HepG2 (cell line): ENCODE measurements around the gene WNK2. TPM values are rescaled to one million over a fixed set of nuclear protein-coding genes. Genes with fewer than 3 reads are reported as not detected.

Experiments used
- ATAC-seq: fragments of 200-7000 bp; cut with Tn5 transposase; 3 replicates; pipeline ENCODE4 v1.9.1; 2020; ENCODE audit warnings: mild to moderate bottlenecking, moderate library complexity
- BruUV-seq: library from RNA; stranded (reverse); fragments of 400-500 nt; replicated peaks from 2 replicates; lab custom pipeline; 2021; lab: Mats Ljungman, UMichigan
- CTCF ChIA-PET: fragments of 300-600 bp; formaldehyde crosslinking; extraction: SDS; loops from one replicate; lab custom pipeline; 2021; ENCODE audit warnings: low total read pairs, inconsistent platforms, low intra/inter-chr PET ratio; lab: Yijun Ruan, JAX
- POLR2A ChIA-PET: fragments of 350-600 bp; sonication (Branson Sonifier 250); formaldehyde crosslinking; loops from one replicate; lab custom pipeline; 2020; ENCODE audit warnings: antibody characterized with exemption, inconsistent platforms; lab: Yijun Ruan, JAX
- DNase-seq: peaks from one replicate; pipeline ENCODE4 v3.0.0-alpha.2; 2015; ENCODE audit warnings: low spot score
- FAIRE-seq: peaks from 3 replicates; lab custom pipeline; 2011; peaks lifted over from hg19 to GRCh38; lab: Jason Lieb, UNC
- H2AFZ ChIP-seq: one replicate; pipeline ENCODE4 v1.6.1; 2011; ENCODE audit warnings: low read length, inconsistent platforms
- H3K27ac ChIP-seq: fragments of 300-600 bp; 3 replicates; pipeline ENCODE4 v1.8.0; 2011; ENCODE audit warnings: mixed run types, mild to moderate bottlenecking, mixed read lengths, low read length, inconsistent platforms; ENCODE audit not compliant: insufficient read depth; ENCODE audit errors: extremely low read length
- H3K27me3 ChIP-seq, 2 experiments: fragments of 200-600 bp in 1 of 2; 2 replicates in 1 of 2; 3 replicates in 1 of 2; pipeline versions ENCODE4 v1.6.0 to v1.8.0; 2011; ENCODE audit warnings: low read length in 2 of 2, mild to moderate bottlenecking in 2 of 2, moderate library complexity in 2 of 2, inconsistent platforms in 1 of 2; ENCODE audit not compliant: insufficient read depth in 2 of 2, control insufficient read depth in 1 of 2
- H3K36me3 ChIP-seq, 2 experiments: fragments of 200-600 bp in 1 of 2; replicated peaks in 1 of 2; 2 replicates in 1 of 2; 3 replicates in 1 of 2; pipeline versions ENCODE4 v1.5.1 to v1.8.0; 2011; ENCODE audit warnings: low read length in 2 of 2, inconsistent platforms in 1 of 2; ENCODE audit not compliant: insufficient read depth in 2 of 2, control insufficient read depth in 1 of 2
- H3K4me1 ChIP-seq: 2 replicates; pipeline ENCODE4 v1.5.1; 2012; ENCODE audit warnings: low read length, inconsistent platforms; ENCODE audit not compliant: insufficient read depth
- H3K4me2 ChIP-seq: 2 replicates; pipeline ENCODE4 v1.6.0; 2011; ENCODE audit warnings: low read depth, low read length, inconsistent platforms
- H3K4me3 ChIP-seq, 3 experiments: fragments of 200-600 bp in 1 of 3; sonication (generic), shearing (Covaris generic) in 1 of 3; replicated peaks in 1 of 3; 2 replicates each; pipeline ENCODE4 v1.5.1; 2011 to 2016; ENCODE audit warnings: low read length in 3 of 3, inconsistent platforms in 2 of 3, low read depth in 2 of 3, mild to moderate bottlenecking in 2 of 3, control low read depth in 1 of 3, mixed read lengths in 1 of 3; ENCODE audit not compliant: insufficient read depth in 1 of 3
- H3K79me2 ChIP-seq: one replicate; pipeline ENCODE4 v1.6.1; 2011; ENCODE audit warnings: low read length, inconsistent platforms; ENCODE audit not compliant: insufficient read depth
- H3K9ac ChIP-seq: 2 replicates; pipeline ENCODE4 v1.6.0; 2011; ENCODE audit warnings: mild to moderate bottlenecking, low read depth, low read length, inconsistent platforms; ENCODE audit not compliant: insufficient read depth
- H3K9me3 ChIP-seq: 2 replicates; pipeline ENCODE4 v1.5.1; 2012; ENCODE audit warnings: mild to moderate bottlenecking, low read length
- H4K20me1 ChIP-seq: 2 replicates; pipeline ENCODE4 v1.6.0; 2011; ENCODE audit warnings: inconsistent platforms, mild to moderate bottlenecking, low read length, moderate library complexity; ENCODE audit not compliant: insufficient read depth
- AHR ChIP-seq: IDR thresholded peaks from 2 replicates; pipeline ENCODE4 v1.6.1; 2018; ENCODE audit warnings: missing genetic modification reagents, missing compliant biosample characterization
- ARNT ChIP-seq: fragments of 450-650 bp; IDR thresholded peaks from 2 replicates; pipeline ENCODE4 v1.6.1; 2017
- CTCF ChIP-seq: sonication (generic); formaldehyde crosslinking; IDR thresholded peaks from 2 replicates; pipeline ENCODE4 v1.5.0; 2020; ENCODE audit warnings: mild to moderate bottlenecking, missing genetic modification reagents, moderate library complexity
- GLMP ChIP-seq: sonication (generic); formaldehyde crosslinking; IDR thresholded peaks from 2 replicates; pipeline ENCODE4 v1.9.0; 2021; ENCODE audit warnings: missing genetic modification reagents, mild to moderate bottlenecking, borderline replicate concordance
- MAZ ChIP-seq, 2 experiments: sonication (generic) in 1 of 2; formaldehyde crosslinking in 1 of 2; IDR thresholded peaks; 2 replicates each; pipeline versions ENCODE4 v1.5.0 to v1.6.1; 2012 to 2020; ENCODE audit warnings: low read depth in 2 of 2, mild to moderate bottlenecking in 2 of 2, borderline replicate concordance in 1 of 2, improper control_type of control experiment in 1 of 2, low read length in 1 of 2, missing genetic modification reagents in 1 of 2, moderate library complexity in 1 of 2
- SKI ChIP-seq: fragments of 450-650 bp; IDR thresholded peaks from one replicate; pipeline ENCODE4 v1.6.1; 2018; ENCODE audit warnings: mild to moderate bottlenecking; ENCODE audit not compliant: partially characterized antibody
- SP5 ChIP-seq: IDR thresholded peaks from 2 replicates; pipeline ENCODE4 v1.6.1; 2016; ENCODE audit warnings: low read depth, borderline replicate concordance
- STAG1 ChIP-seq: sonication (generic); formaldehyde crosslinking; IDR thresholded peaks from 2 replicates; pipeline ENCODE4 v1.4.0; 2020; ENCODE audit warnings: missing genetic modification reagents
- ZKSCAN5 ChIP-seq: sonication (generic); formaldehyde crosslinking; IDR thresholded peaks from 2 replicates; pipeline ENCODE4 v1.5.1; 2020; ENCODE audit warnings: mild to moderate bottlenecking, missing genetic modification reagents
- ZMYM3 ChIP-seq: sonication (generic); formaldehyde crosslinking; IDR thresholded peaks from 2 replicates; pipeline ENCODE4 v1.5.1; 2020; ENCODE audit warnings: mild to moderate bottlenecking, missing genetic modification reagents
- ZNF234 ChIP-seq: sonication (generic); formaldehyde crosslinking; conservative IDR thresholded peaks from 2 replicates; pipeline ENCODE4 v1.5.1; 2020; ENCODE audit warnings: mild to moderate bottlenecking, missing genetic modification reagents
- ZNF557 ChIP-seq: sonication (generic); formaldehyde crosslinking; IDR thresholded peaks from 2 replicates; pipeline ENCODE4 v1.4.0; 2020; ENCODE audit warnings: missing genetic modification reagents
- ZNF790 ChIP-seq: sonication (generic); formaldehyde crosslinking; IDR thresholded peaks from 2 replicates; pipeline ENCODE4 v1.8.0; 2022; ENCODE audit warnings: missing genetic modification reagents, mild to moderate bottlenecking, borderline replicate concordance
- WGBS: methylation state at CpG from one replicate; pipeline ENCODE4 v1.1.6; 2017; ENCODE audit warnings: low lambda C conversion rate; 5-methylcytosine and 5-hydroxymethylcytosine counted together
- in situ Hi-C: cut with HindIII; loops from 2 replicates; pipeline ENCODE4 v1.10.0; 2017; ENCODE audit warnings: low pct_unique_long_range_greater_than_20kb; ENCODE audit not compliant: extremely low pct_ligation_motif_present
- intact Hi-C: fragments of 100-400 bp; cut with micrococcal nuclease; formaldehyde crosslinking; loops from one replicate; pipeline ENCODE4 v1.10.0; 2022; ENCODE audit not compliant: unreplicated experiment
- polyA plus RNA-seq, 8 experiments: library from polyadenylated mRNA; depleted of rRNA in 3 of 8; stranded (reverse) in 7 of 8; unstranded in 1 of 8; fragments of >200 nt; fragmentation: Illumina TruSeq in 4 of 8; extraction: Trizol in 4 of 8; gene quantifications; 2 replicates each; pipeline versions ENCODE4 v1.2.1 to v1.2.3, GENCODE V29; 2011 to 2016; ENCODE audit warnings: low read depth in 4 of 8, missing spikeins in 1 of 8, mixed read lengths in 1 of 8; ENCODE audit not compliant: insufficient read depth in 1 of 8
- total RNA-seq, 5 experiments: library from RNA; depleted of rRNA; stranded (reverse); fragments of >200 nt; fragmentation: Illumina TruSeq; extraction: Trizol; gene quantifications; 2 replicates each; pipeline ENCODE4 v1.2.3, GENCODE V29; 2016; ENCODE audit warnings: low read depth in 1 of 5

WNK2 gene
- total and polyA plus RNA-seq, 2 of the 13 experiments (the other 11 are each of a cell fraction or from before 2014, with no cell fraction given) = 10.5 to 12.0 TPM

GRCh38 chr9:93261281-93261680, 77.3 kb downstream of the WNK2 start:
- in situ Hi-C loops = no loop called here
- ChIA-PET POLR2A (no interaction called here), CTCF (no interaction called here)
- no TSS peak for BruUV-seq
- H4K20me1 ChIP-seq = no peaks in the 10 kb centered on the region
- H3K79me2 ChIP-seq = no peaks in the 10 kb centered on the region
- DNase-seq (no peak), FAIRE-seq (no peak), ATAC-seq (peak; percentile 13; the same call in 2 of the 3 replicates)
- no peak overlapping the region for H3K9ac ChIP-seq
- no peak overlapping the region for H3K4me3 ChIP-seq
- no peaks in the 10 kb centered on the region for H3K4me1 ChIP-seq
- H3K27me3 ChIP-seq = no peaks in the 10 kb centered on the region
- WGBS = 96% methylated on average over 8 of the region's 10 CpGs
- H2AFZ ChIP-seq = no peak overlapping the region
- intact Hi-C loops = no loop called here
- H3K27ac ChIP-seq = no peak overlapping the region
- H3K36me3 ChIP-seq = peaks cover 12 to 42% of the 10 kb centered on the region in 2 experiments; a peak in 4 of 5 replicates
- H3K9me3 ChIP-seq = no peaks in the 10 kb centered on the region
- no peak overlapping the region for H3K4me2 ChIP-seq
- TF ChIP-seq ZKSCAN5 (CRISPR knock-in tag) = no peak
- no peak for TF ChIP-seq SKI
- no peak for TF ChIP-seq ZNF234
- no peak for TF ChIP-seq GLMP (CRISPR knock-in tag)
- no peak for TF ChIP-seq SP5 (CRISPR knock-in tag)
- TF ChIP-seq ZMYM3 (CRISPR knock-in tag) = no peak
- no peak for TF ChIP-seq MAZ (IDR thresholded peaks at IDR 0.05; ENCODE audit: borderline replicate concordance, low read depth, low read length)
- TF ChIP-seq MAZ (CRISPR knock-in tag; IDR thresholded peaks at IDR 0.05; ENCODE audit: low read depth) = no peak
- TF ChIP-seq CTCF (CRISPR knock-in tag) = peak; percentile 28
- TF ChIP-seq STAG1 = peak; percentile 30; the same call in 1 of the 2 replicates
- no peak for TF ChIP-seq ZNF557 (CRISPR knock-in tag)
- no peak for TF ChIP-seq ARNT
- no peak for TF ChIP-seq ZNF790 (CRISPR knock-in tag)
- TF ChIP-seq AHR = no peak
